HCT116 (cell line): ENCODE data around the gene CACNA1C. TPM values are rescaled to one million over a fixed set of nuclear protein-coding genes. Genes with fewer than 3 reads are reported as not detected.

Source experiments
- ATAC-seq: fragments of 200-7000 bp; cut with Tn5 transposase; 2 replicates; pipeline ENCODE4 v1.9.1; 2020; ENCODE audit warnings: mild to moderate bottlenecking, moderate library complexity
- BruUV-seq: library from RNA; stranded (reverse); fragments of 400-500 nt; replicated peaks from 2 replicates; lab custom pipeline; 2021; lab: Mats Ljungman, UMichigan
- CTCF ChIA-PET: fragments of 300-600 bp; sonication (Branson Sonifier 250); formaldehyde crosslinking; loops from one replicate; lab custom pipeline; 2021; ENCODE audit warnings: antibody characterized with exemption; lab: Charles Lee
- POLR2A ChIA-PET: fragments of 300-600, 350-600 bp; sonication (Branson Sonifier 250); formaldehyde crosslinking; loops from one replicate; lab custom pipeline; 2021; ENCODE audit warnings: antibody characterized with exemption; lab: Charles Lee
- RAD21 ChIA-PET, 2 experiments: fragments of 300-600 bp; sonication (Branson Sonifier 250); formaldehyde crosslinking; loops; one replicate each; lab custom pipeline; 2023; ENCODE audit warnings: low total read pairs in 2 of 2; ENCODE audit not compliant: uncharacterized antibody in 2 of 2, unreplicated experiment in 2 of 2, low non-redundant PET in 1 of 2; lab: Charles Lee
- DNase-seq: peaks from one replicate; pipeline ENCODE4 v3.0.0-alpha.2; 2010; ENCODE audit warnings: low read depth, low spot score
- H2AFZ ChIP-seq: fragments of 200-600 bp; shearing (Covaris generic), sonication (generic); 2 replicates; pipeline ENCODE4 v1.6.1; 2017; ENCODE audit warnings: low read depth, mixed run types, mixed read lengths, antibody characterized with exemption, low read length; ENCODE audit not compliant: poor library complexity, severe bottlenecking
- H3K27ac ChIP-seq: 2 replicates; pipeline ENCODE4 v1.5.1; 2012; ENCODE audit warnings: low read depth, low read length
- H3K27me3 ChIP-seq: fragments of 200-600 bp; sonication (generic); 2 replicates; pipeline ENCODE4 v1.6.1; 2016; ENCODE audit warnings: mixed run types, low read length, mixed read lengths; ENCODE audit not compliant: insufficient read depth
- H3K36me3 ChIP-seq, 2 experiments: fragments of 200-500 bp in 1 of 2; fragments of 200-600 bp in 1 of 2; sonication (Bioruptor generic) in 1 of 2; sonication (generic) in 1 of 2; 2 replicates each; pipeline versions ENCODE4 v1.5.1 to v1.6.1; 2014 to 2016; ENCODE audit warnings: low read length in 2 of 2, inconsistent platforms in 1 of 2, mixed read lengths in 1 of 2, mixed run types in 1 of 2; ENCODE audit not compliant: insufficient read depth in 2 of 2, control insufficient read depth in 1 of 2
- H3K4me1 ChIP-seq, 2 experiments: fragments of 200-600 bp in 1 of 2; sonication (generic) in 1 of 2; 2 replicates each; pipeline versions ENCODE4 v1.5.1 to v1.6.1; 2012 to 2017; ENCODE audit warnings: low read length in 2 of 2, inconsistent platforms in 1 of 2, mild to moderate bottlenecking in 1 of 2, mixed read lengths in 1 of 2, mixed run types in 1 of 2, moderate library complexity in 1 of 2; ENCODE audit not compliant: insufficient read depth in 2 of 2, control insufficient read depth in 1 of 2
- H3K4me2 ChIP-seq: fragments of 200-600 bp; sonication (generic); 2 replicates; pipeline ENCODE4 v1.6.1; 2017; ENCODE audit warnings: mixed run types, low read length, mixed read lengths
- H3K4me3 ChIP-seq, 2 experiments: fragments of 200-600 bp in 1 of 2; sonication (generic) in 1 of 2; replicated peaks in 1 of 2; 2 replicates each; pipeline ENCODE4 v1.5.1; 2011 to 2016; ENCODE audit warnings: low read length in 2 of 2, control low read depth in 1 of 2, low read depth in 1 of 2, mild to moderate bottlenecking in 1 of 2, mixed read lengths in 1 of 2, mixed run types in 1 of 2
- H3K79me2 ChIP-seq: fragments of 200-600 bp; sonication (generic); 2 replicates; pipeline ENCODE4 v1.6.1; 2017; ENCODE audit warnings: mild to moderate bottlenecking, mixed run types, low read length, moderate library complexity, mixed read lengths; ENCODE audit not compliant: insufficient read depth
- H3K9ac ChIP-seq: fragments of 200-600 bp; sonication (generic); 2 replicates; pipeline ENCODE4 v1.6.1; 2016; ENCODE audit warnings: low read length, mixed read lengths
- H3K9me2 ChIP-seq: fragments of 200-600 bp; sonication (generic), shearing (Covaris generic); 2 replicates; pipeline ENCODE4 v1.6.1; 2017; ENCODE audit warnings: mixed run types, mild to moderate bottlenecking, moderate library complexity; ENCODE audit not compliant: insufficient read depth
- H3K9me3 ChIP-seq, 2 experiments: fragments of 200-500 bp in 1 of 2; fragments of 200-600 bp in 1 of 2; sonication (Bioruptor generic) in 1 of 2; sonication (generic) in 1 of 2; 2 replicates each; pipeline ENCODE4 v1.6.1; 2014 to 2017; ENCODE audit warnings: low read length in 2 of 2, mixed read lengths in 2 of 2, inconsistent platforms in 1 of 2, low read depth in 1 of 2, mild to moderate bottlenecking in 1 of 2, mixed run types in 1 of 2, moderate library complexity in 1 of 2; ENCODE audit not compliant: control insufficient read depth in 1 of 2, insufficient read depth in 1 of 2
- H4K20me1 ChIP-seq: fragments of 200-600 bp; sonication (generic), shearing (Covaris generic); 2 replicates; pipeline ENCODE4 v1.6.1; 2017; ENCODE audit warnings: mixed run types, mild to moderate bottlenecking, moderate library complexity; ENCODE audit not compliant: insufficient read depth
- EZH2 ChIP-seq: fragments of 200-600 bp; sonication (generic); IDR thresholded peaks from 2 replicates; pipeline ENCODE4 v1.6.1; 2017; ENCODE audit warnings: antibody characterized with exemption, mixed run types
- POLR2A ChIP-seq: IDR thresholded peaks from 2 replicates; pipeline ENCODE4 v1.7.0; 2011; ENCODE audit warnings: borderline replicate concordance; ENCODE audit not compliant: insufficient read depth, insufficient read length; ENCODE audit errors: extremely low read depth
- POLR2AphosphoS5 ChIP-seq: IDR thresholded peaks from 2 replicates; pipeline ENCODE4 v1.6.1; 2011; ENCODE audit warnings: mild to moderate bottlenecking, low read depth, low read length, moderate library complexity
- RAD21 ChIP-seq: IDR thresholded peaks from 2 replicates; pipeline ENCODE4 v1.6.1; 2012; ENCODE audit warnings: low read depth, mild to moderate bottlenecking
- SIN3A ChIP-seq: IDR thresholded peaks from 2 replicates; pipeline ENCODE4 v1.6.1; 2012; ENCODE audit warnings: low read depth
- SRF ChIP-seq: IDR thresholded peaks from 2 replicates; pipeline ENCODE4 v1.6.1; 2012; ENCODE audit warnings: low read depth
- ZFX ChIP-seq: fragments of 450-650 bp; IDR thresholded peaks from 2 replicates; pipeline ENCODE4 v1.6.1; 2017
- ZNF274 ChIP-seq: fragments of 200-500 bp; sonication (Bioruptor generic); IDR thresholded peaks from 2 replicates; pipeline ENCODE4 v1.6.1; 2014; ENCODE audit warnings: mild to moderate bottlenecking, low read depth, low read length, inconsistent platforms
- intact Hi-C: fragments of 100-400 bp; cut with micrococcal nuclease; formaldehyde crosslinking; loops from 2 replicates; pipeline ENCODE4 v1.10.0; 2022
- total RNA-seq: library from RNA; stranded (reverse); gene quantifications from one replicate; pipeline ENCODE4 v1.2.1, GENCODE V29; 2021; ENCODE audit not compliant: unreplicated experiment
- TF ChIP-seq, protein P1 (sequence below), 3 experiments: fragments of 200-600 bp in 1 of 3; sonication (generic) in 1 of 3; IDR thresholded peaks in 2 of 3; conservative IDR thresholded peaks in 1 of 3; 2 replicates each; pipeline ENCODE4 v1.5.1; 2012 to 2017; ENCODE audit warnings: low read depth in 2 of 3, low read length in 2 of 3, antibody characterized with exemption in 1 of 3, borderline replicate concordance in 1 of 3, control low read depth in 1 of 3, mild to moderate bottlenecking in 1 of 3, mixed read lengths in 1 of 3, mixed run types in 1 of 3, moderate library complexity in 1 of 3; ENCODE audit not compliant: insufficient read depth in 1 of 3
- TF ChIP-seq, protein P2 (sequence below): IDR thresholded peaks from 2 replicates; pipeline ENCODE4 v1.6.1; 2012

Gene CACNA1C
- total RNA-seq, 1 experiment from 2014 or later = 0.05 TPM

DNA sequence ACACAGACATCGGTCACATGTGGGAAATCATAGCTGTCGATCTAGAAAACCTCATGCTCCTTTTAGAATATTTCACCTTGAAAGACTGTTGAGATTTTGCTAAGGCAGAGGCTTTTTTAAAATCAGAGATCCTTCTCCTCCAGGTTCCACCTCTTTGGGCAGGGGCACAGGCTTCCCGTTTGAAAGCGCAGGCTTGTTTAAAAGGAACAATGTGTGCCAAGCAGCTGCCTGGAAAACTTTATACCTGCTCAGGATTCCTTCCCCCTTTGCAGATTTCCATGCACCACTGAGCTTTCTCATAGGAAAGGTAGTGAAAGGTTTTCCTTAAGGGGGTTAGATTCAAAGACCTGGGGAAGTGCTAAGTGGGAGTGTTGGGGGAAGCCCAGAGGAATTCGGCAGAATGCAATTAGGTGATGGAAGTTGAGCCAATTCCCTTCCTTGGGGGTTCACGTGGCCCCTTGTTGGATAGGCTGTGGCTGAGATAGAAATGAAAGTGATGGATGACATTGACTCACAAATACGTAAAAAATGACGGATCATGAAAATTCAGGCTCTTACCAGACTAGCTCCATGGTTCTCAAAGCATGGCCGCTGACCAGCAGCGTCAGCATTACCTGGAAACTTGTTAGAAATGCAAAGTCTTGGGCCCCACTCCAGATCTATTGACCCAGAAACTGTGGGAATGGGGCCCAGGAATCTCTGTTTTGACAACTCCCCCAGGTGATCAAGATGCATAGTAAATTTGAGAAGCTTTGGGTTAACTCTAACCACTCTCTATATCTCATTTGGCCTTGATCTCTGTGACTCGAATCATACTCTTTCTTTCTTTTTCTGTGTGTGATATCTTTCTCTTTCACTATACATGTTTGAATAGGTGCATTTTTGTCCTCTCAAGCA lies 460.6 kb downstream of the CACNA1C start (continued):
- TF ChIP-seq, protein P1, sequence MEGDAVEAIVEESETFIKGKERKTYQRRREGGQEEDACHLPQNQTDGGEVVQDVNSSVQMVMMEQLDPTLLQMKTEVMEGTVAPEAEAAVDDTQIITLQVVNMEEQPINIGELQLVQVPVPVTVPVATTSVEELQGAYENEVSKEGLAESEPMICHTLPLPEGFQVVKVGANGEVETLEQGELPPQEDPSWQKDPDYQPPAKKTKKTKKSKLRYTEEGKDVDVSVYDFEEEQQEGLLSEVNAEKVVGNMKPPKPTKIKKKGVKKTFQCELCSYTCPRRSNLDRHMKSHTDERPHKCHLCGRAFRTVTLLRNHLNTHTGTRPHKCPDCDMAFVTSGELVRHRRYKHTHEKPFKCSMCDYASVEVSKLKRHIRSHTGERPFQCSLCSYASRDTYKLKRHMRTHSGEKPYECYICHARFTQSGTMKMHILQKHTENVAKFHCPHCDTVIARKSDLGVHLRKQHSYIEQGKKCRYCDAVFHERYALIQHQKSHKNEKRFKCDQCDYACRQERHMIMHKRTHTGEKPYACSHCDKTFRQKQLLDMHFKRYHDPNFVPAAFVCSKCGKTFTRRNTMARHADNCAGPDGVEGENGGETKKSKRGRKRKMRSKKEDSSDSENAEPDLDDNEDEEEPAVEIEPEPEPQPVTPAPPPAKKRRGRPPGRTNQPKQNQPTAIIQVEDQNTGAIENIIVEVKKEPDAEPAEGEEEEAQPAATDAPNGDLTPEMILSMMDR (IDR thresholded peaks at IDR 0.05 in 2 of 3, conservative IDR thresholded peaks at IDR 0.05 in 1 of 3; ENCODE audit: borderline replicate concordance in 1 of 3, insufficient read depth in 1 of 3, low read depth in 2 of 3, low read length in 2 of 3) = no peak

DNA sequence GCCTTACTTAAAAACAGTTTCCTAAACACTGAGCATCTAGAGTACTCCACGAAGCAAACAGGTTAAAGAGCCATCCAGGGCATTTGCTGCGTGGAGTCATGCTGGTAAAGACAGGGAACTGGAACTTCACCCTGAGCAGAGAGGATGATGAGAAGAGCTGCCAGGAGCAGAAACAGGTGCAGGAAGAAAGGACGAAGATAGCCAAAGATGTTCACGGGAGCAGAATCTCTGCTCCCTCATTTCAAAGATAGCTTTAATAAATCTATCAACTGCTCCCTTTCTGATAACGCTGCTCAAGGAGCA lies 461.2 kb downstream of the CACNA1C start:
- H3K4me2 ChIP-seq = no peak overlapping the region
- H3K79me2 ChIP-seq = no peaks in the 10 kb centered on the region
- TF ChIP-seq ZNF274 (no peak), EZH2 (no peak), POLR2A (no peak), ZFX (no peak), SIN3A (no peak), RAD21 (no peak), POLR2AphosphoS5 (no peak), SRF (no peak)
- TF ChIP-seq, protein P2, sequence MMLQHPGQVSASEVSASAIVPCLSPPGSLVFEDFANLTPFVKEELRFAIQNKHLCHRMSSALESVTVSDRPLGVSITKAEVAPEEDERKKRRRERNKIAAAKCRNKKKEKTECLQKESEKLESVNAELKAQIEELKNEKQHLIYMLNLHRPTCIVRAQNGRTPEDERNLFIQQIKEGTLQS = no peak
- no peaks in the 10 kb centered on the region for H3K9me3 ChIP-seq
- no peak for ATAC-seq
- ChIA-PET POLR2A (no interaction called here), RAD21 (no interaction called here), CTCF (no interaction called here)
- intact Hi-C loops = no loop called here
- no peak for DNase-seq
- no peaks in the 10 kb centered on the region for H3K9me2 ChIP-seq
- no peak overlapping the region for H3K9ac ChIP-seq
- no TSS peak for BruUV-seq
- H4K20me1 ChIP-seq = no peaks in the 10 kb centered on the region
- no peaks in the 10 kb centered on the region for H3K36me3 ChIP-seq
- H3K4me1 ChIP-seq = no peaks in the 10 kb centered on the region
- no peak overlapping the region for H3K4me3 ChIP-seq
- H2AFZ ChIP-seq = no peak overlapping the region
- H3K27me3 ChIP-seq = peaks cover 46% of the 10 kb centered on the region
- no peak overlapping the region for H3K27ac ChIP-seq
